HepG2 (cell line): ENCODE data around the gene PRM3. TPM values are rescaled to one million over a fixed set of nuclear protein-coding genes. Genes with fewer than 3 reads are reported as not detected.

Experiments used
- ARID2 ChIP-seq: sonication (generic); formaldehyde crosslinking; IDR thresholded peaks from 2 replicates; pipeline ENCODE4 v1.8.1; 2022; ENCODE audit warnings: mild to moderate bottlenecking, missing genetic modification reagents, borderline replicate concordance
- BRCA1 ChIP-seq: sonication (generic); formaldehyde crosslinking; IDR thresholded peaks from 2 replicates; pipeline ENCODE4 v1.4.0; 2020; ENCODE audit warnings: missing genetic modification reagents
- CHD4 ChIP-seq: fragments of 200-600 bp; sonication (generic); IDR thresholded peaks from 2 replicates; pipeline ENCODE4 v1.7.0; 2017; ENCODE audit warnings: mild to moderate bottlenecking, low read length, borderline replicate concordance
- ERF ChIP-seq: IDR thresholded peaks from 2 replicates; pipeline ENCODE4 v1.6.1; 2018; ENCODE audit warnings: missing biosample characterization, missing genetic modification reagents
- GABPB1 ChIP-seq: IDR thresholded peaks from 2 replicates; pipeline ENCODE4 v1.6.1; 2016; ENCODE audit warnings: mild to moderate bottlenecking, missing genetic modification reagents, moderate library complexity, missing compliant biosample characterization
- GMEB2 ChIP-seq: IDR thresholded peaks from 2 replicates; pipeline ENCODE4 v1.6.1; 2016; ENCODE audit warnings: missing biosample characterization, missing genetic modification reagents, low read depth
- GPN1 ChIP-seq: sonication (generic); formaldehyde crosslinking; IDR thresholded peaks from 2 replicates; pipeline ENCODE4 v1.5.1; 2020; ENCODE audit warnings: missing genetic modification reagents, borderline replicate concordance
- GTF2F1 ChIP-seq: fragments of 150-350 bp; IDR thresholded peaks from 2 replicates; pipeline ENCODE4 v1.6.1; 2014; ENCODE audit warnings: low read length
- HHEX ChIP-seq: IDR thresholded peaks from 2 replicates; pipeline ENCODE4 v1.6.1; 2016; ENCODE audit warnings: control low read depth
- HNF1A ChIP-seq, 2 experiments: sonication (generic) in 1 of 2; formaldehyde crosslinking in 1 of 2; IDR thresholded peaks; 2 replicates each; pipeline versions ENCODE4 v1.4.0 to v1.6.1; 2016 to 2020; ENCODE audit warnings: borderline replicate concordance in 1 of 2, low read depth in 1 of 2, mild to moderate bottlenecking in 1 of 2, missing genetic modification reagents in 1 of 2
- KLF6 ChIP-seq: IDR thresholded peaks from 2 replicates; pipeline ENCODE4 v1.8.0; 2016; ENCODE audit warnings: missing biosample characterization, missing genetic modification reagents
- POGZ ChIP-seq: sonication (generic); formaldehyde crosslinking; IDR thresholded peaks from 2 replicates; pipeline ENCODE4 v1.4.0; 2020; ENCODE audit warnings: mild to moderate bottlenecking, missing genetic modification reagents
- SAFB2 ChIP-seq: sonication (generic); formaldehyde crosslinking; IDR thresholded peaks from 2 replicates; pipeline ENCODE4 v1.5.1; 2020; ENCODE audit warnings: missing genetic modification reagents, low read depth, mild to moderate bottlenecking, borderline replicate concordance
- SNAI1 ChIP-seq: sonication (generic); formaldehyde crosslinking; IDR thresholded peaks from 2 replicates; pipeline ENCODE4 v1.5.0; 2020; ENCODE audit warnings: mild to moderate bottlenecking, missing genetic modification reagents, borderline replicate concordance
- TFAP4 ChIP-seq: sonication (generic); IDR thresholded peaks from 2 replicates; pipeline ENCODE4 v1.6.1; 2016; ENCODE audit warnings: low read depth, borderline replicate concordance
- ZBTB34 ChIP-seq: sonication (generic); formaldehyde crosslinking; IDR thresholded peaks from 2 replicates; pipeline ENCODE4 v1.8.0; 2022; ENCODE audit warnings: mild to moderate bottlenecking, missing genetic modification reagents
- ZNF234 ChIP-seq: sonication (generic); formaldehyde crosslinking; conservative IDR thresholded peaks from 2 replicates; pipeline ENCODE4 v1.5.1; 2020; ENCODE audit warnings: mild to moderate bottlenecking, missing genetic modification reagents
- ZNF616 ChIP-seq: sonication (generic); formaldehyde crosslinking; IDR thresholded peaks from 2 replicates; pipeline ENCODE4 v1.5.0; 2020; ENCODE audit warnings: low read depth, mild to moderate bottlenecking, missing genetic modification reagents
- ZNF781 ChIP-seq: sonication (generic); formaldehyde crosslinking; IDR thresholded peaks from 2 replicates; pipeline ENCODE4 v1.5.1; 2020; ENCODE audit warnings: borderline replicate concordance, mild to moderate bottlenecking, missing genetic modification reagents; ENCODE audit errors: not compliant biosample characterization
- polyA plus RNA-seq, 8 experiments: library from polyadenylated mRNA; depleted of rRNA in 3 of 8; stranded (reverse) in 7 of 8; unstranded in 1 of 8; fragments of >200 nt; fragmentation: Illumina TruSeq in 4 of 8; extraction: Trizol in 4 of 8; gene quantifications; 2 replicates each; pipeline versions ENCODE4 v1.2.1 to v1.2.3, GENCODE V29; 2011 to 2016; ENCODE audit warnings: low read depth in 4 of 8, missing spikeins in 1 of 8, mixed read lengths in 1 of 8; ENCODE audit not compliant: insufficient read depth in 1 of 8
- total RNA-seq, 5 experiments: library from RNA; depleted of rRNA; stranded (reverse); fragments of >200 nt; fragmentation: Illumina TruSeq; extraction: Trizol; gene quantifications; 2 replicates each; pipeline ENCODE4 v1.2.3, GENCODE V29; 2016; ENCODE audit warnings: low read depth in 1 of 5

The PRM3 gene
- total and polyA plus RNA-seq, 2 of the 13 experiments (the other 11 are each of a cell fraction or from before 2014, with no cell fraction given): not detected

GRCh38 chr16:11309895-11310633 is 36.6 kb upstream of the PRM3 start (continued):
- TF ChIP-seq HNF1A (IDR thresholded peaks at IDR 0.05; ENCODE audit: low read depth) (peak; percentile 61; the same call in 1 of the 2 replicates), HNF1A (CRISPR knock-in tag; IDR thresholded peaks at IDR 0.05; ENCODE audit: borderline replicate concordance) (peak; percentile 45; the same call in 1 of the 2 replicates), ZNF781 (CRISPR knock-in tag) (no peak), SNAI1 (CRISPR knock-in tag) (0 out of 2 replicates have a peak, but pooled peaks have one; percentile 1), CHD4 (peak; percentile 97), ARID2 (CRISPR knock-in tag) (no peak), GMEB2 (no peak), TFAP4 (peak; percentile 64; the same call in 1 of the 2 replicates), ZNF234 (CRISPR knock-in tag) (no peak), GPN1 (no peak), SAFB2 (0 out of 2 replicates have a peak, but pooled peaks have one; percentile 74), KLF6 (CRISPR knock-in tag) (no peak; the same call in 1 of the 2 replicates), ZNF616 (CRISPR knock-in tag) (peak; percentile 66; the same call in 1 of the 2 replicates), GTF2F1 (no peak), GABPB1 (CRISPR knock-in tag) (no peak), POGZ (CRISPR knock-in tag) (peak; percentile 80; the same call in 1 of the 2 replicates), ZBTB34 (CRISPR knock-in tag) (no peak), HHEX (CRISPR knock-in tag) (no peak; the same call in 1 of the 2 replicates), BRCA1 (no peak; the same call in 1 of the 2 replicates), ERF (CRISPR knock-in tag) (peak; percentile 91)
